ENCODE data around the gene ZNF3. TPM values are rescaled to one million over a fixed set of nuclear protein-coding genes. Genes with fewer than 3 reads are reported as not detected.

The ZNF3 gene
- total RNA-seq, 1 donor from 2014 or later: 39.6 TPM

DNA sequence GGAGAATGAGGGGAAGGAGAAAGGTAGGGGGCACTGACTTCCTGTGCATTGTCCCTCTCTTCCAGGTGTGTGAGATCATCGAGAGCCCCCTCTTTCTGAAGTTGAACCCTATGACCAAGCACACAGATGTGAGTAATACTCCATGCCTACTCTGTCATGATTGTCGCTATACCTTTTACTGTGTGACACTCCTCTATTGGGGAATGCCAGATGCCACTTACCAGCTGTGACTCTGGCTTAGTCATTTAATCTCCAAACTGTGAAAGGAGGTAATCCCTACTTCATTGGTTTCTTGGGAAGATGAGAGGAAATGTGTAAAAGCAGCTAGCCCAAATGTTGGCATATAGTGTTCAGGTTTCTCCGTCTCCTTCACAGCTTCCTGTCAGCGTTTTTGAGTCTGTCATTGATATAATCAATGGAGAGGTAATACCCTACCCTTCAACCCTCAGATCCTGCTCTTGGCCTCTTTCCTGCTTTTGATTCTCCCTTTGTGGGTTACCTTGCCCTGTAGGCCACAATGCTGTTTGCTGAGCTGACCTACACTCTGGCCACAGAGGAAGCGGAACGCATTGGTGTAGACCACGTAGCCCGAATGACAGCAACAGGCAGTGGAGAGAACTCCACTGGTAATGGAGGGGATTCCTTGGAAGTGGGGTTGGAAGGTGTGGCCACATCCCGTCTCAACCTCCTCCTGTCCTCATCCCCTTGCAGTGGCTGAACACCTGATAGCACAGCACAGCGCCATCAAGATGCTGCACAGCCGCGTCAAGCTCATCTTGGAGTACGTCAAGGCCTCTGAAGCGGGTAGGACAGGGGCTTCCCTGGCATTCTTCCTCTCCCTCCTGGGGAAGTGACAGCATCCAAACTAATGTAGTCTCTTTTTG is 9.2 kb upstream of the ZNF3 start:
- Mint-ChIP-seq H3K36me3 (ENCODE audit: low read depth) (peaks cover 65% of the 10 kb centered on the region), H3K27me3 (no peaks in the 10 kb centered on the region), H3K27ac (peak overlapping the region; percentile 37), H3K9me3 (no peaks in the 10 kb centered on the region), H3K4me3 (no peak overlapping the region), H3K4me1 (peaks cover 18% of the 10 kb centered on the region)
- ChIA-PET POLR2A (interaction anchor here (0.8 to 4.7 kb wide), 3 partner anchors 8 to 145 kb away, joined by 3 to 48 read pairs (median 5); partner anchors contain the start of genes AP4M1 and MCM7), CTCF (interaction anchor here (1.1 kb wide), 1 partner anchor 10 kb away, joined by 4 read pairs; the partner anchor contains the start of gene MCM7)
- TF ChIP-seq, protein P1, sequence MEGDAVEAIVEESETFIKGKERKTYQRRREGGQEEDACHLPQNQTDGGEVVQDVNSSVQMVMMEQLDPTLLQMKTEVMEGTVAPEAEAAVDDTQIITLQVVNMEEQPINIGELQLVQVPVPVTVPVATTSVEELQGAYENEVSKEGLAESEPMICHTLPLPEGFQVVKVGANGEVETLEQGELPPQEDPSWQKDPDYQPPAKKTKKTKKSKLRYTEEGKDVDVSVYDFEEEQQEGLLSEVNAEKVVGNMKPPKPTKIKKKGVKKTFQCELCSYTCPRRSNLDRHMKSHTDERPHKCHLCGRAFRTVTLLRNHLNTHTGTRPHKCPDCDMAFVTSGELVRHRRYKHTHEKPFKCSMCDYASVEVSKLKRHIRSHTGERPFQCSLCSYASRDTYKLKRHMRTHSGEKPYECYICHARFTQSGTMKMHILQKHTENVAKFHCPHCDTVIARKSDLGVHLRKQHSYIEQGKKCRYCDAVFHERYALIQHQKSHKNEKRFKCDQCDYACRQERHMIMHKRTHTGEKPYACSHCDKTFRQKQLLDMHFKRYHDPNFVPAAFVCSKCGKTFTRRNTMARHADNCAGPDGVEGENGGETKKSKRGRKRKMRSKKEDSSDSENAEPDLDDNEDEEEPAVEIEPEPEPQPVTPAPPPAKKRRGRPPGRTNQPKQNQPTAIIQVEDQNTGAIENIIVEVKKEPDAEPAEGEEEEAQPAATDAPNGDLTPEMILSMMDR (IDR thresholded peaks at IDR 0.05): no peak
- intact Hi-C loops (cut with micrococcal nuclease): no loop called here
- DNase-seq (no peak), ATAC-seq (ENCODE audit: low read depth) (no peak)

DNA sequence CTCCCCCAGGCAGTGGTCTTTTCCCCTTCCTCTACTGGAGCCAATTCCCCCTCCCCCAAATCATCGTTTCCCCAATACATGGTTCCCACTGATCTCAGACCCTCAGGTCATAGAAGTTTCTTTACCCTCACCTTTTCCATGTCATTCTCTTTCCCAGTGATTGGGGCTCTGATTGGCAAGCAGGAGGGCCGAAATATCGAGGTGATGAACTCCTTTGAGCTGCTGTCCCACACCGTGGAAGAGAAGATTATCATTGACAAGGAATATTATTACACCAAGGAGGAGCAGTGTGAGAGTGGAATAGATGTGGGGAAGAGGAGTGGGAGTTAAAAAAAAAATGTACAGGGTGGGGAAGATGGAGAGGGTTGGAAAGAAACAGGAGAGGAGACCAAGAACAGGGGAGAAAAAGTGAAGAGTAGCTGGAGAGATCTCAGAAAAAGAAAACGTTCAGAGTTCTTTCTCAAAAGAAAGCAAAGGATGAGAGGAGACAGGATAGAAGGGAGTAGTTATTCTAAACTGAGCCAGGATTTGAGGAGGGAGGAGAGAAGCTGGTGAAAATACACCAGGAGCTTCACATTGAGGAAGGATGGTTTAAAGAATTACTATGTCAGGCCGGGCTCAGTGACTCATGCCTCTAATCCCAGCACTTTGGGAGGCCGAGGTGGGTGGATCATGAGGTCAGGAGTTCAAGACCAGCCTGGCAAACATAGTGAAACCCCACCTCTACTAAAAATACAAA is 8.1 kb upstream of the ZNF3 start:
- no peak for ATAC-seq (ENCODE audit: low read depth)
- ChIA-PET CTCF (interaction anchor here (1.1 kb wide), 1 partner anchor 11 kb away, joined by 4 read pairs; the partner anchor contains the start of gene MCM7), POLR2A (interaction anchor here (0.6 to 4.7 kb wide), 6 partner anchors 11 to 152 kb away, joined by 3 to 48 read pairs (median 4); partner anchors contain the start of genes AP4M1, MBLAC1 and MCM7)
- TF ChIP-seq, protein P1 (IDR thresholded peaks at IDR 0.05): no peak
- no peak for DNase-seq
- H3K9me3 Mint-ChIP-seq: no peaks in the 10 kb centered on the region
- intact Hi-C loops (cut with micrococcal nuclease): loop anchor here (10.0 kb wide), 3 partner anchors 585 to 1165 kb away; partner anchors contain the start of genes GNB2 and ZNF789
- no peaks in the 10 kb centered on the region for H3K27me3 Mint-ChIP-seq
- H3K27ac Mint-ChIP-seq: peak overlapping the region; percentile 84
- peaks cover 54% of the 10 kb centered on the region for H3K36me3 Mint-ChIP-seq (ENCODE audit: low read depth)
- peaks cover 18% of the 10 kb centered on the region for H3K4me1 Mint-ChIP-seq
- peak overlapping the region; percentile 89 for H3K4me3 Mint-ChIP-seq

DNA sequence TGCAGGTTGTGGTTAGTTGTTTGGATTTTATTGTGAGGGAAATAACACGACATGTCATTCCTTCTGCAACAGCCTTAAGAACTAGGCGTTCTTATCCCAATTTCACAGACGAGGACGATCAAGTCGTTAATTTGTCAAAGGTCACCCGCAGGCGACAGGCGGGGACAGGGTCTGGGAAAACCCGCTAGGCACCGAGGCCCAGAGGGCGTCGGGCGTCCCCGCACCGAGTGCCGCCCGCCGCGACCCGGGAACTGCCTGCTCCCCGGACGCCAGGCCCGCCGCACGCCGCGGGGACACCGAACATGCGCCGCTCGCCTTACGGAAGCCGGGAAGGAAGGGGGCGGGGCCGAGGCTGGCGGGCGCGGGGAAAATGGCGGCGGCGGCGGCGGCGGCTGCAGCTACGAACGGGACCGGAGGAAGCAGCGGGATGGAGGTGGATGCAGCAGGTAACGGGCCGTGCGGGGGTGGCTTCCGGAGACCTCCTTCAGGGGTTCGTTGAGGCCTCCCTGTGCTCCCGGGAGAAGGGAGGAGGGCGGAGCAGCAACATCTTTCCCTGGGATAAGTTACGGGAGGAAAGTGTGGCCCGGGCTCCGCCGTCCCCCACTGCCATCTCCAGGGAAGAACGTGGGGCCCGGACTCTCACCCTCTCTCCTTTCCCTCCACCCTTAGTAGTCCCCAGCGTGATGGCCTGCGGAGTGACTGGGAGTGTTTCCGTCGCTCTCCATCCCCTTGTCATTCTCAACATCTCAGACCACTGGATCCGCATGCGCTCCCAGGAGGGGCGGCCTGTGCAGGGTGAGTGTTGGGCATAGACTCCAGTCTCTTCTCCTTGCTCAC is 7.3 kb upstream of the ZNF3 start, which contains the start of gene COPS6:
Gene COPS6, plus strand, starts transcription at position 349 of the 837 bp plus-strand sequence. Its CDS starts 22 bp downstream, at position 371.
- peaks cover 46% of the 10 kb centered on the region for H3K36me3 Mint-ChIP-seq (ENCODE audit: low read depth)
- POLR2A ChIA-PET: interaction anchor here (0.6 to 4.7 kb wide), 8 partner anchors 12 to 786 kb away, joined by 3 to 48 read pairs (median 4); partner anchors contain the start of genes AP4M1, FBXO24, LRCH4 and MBLAC1
- DNase-seq: peak; percentile 91
- H3K4me1 Mint-ChIP-seq: peaks cover 18% of the 10 kb centered on the region
- H3K27me3 Mint-ChIP-seq: no peaks in the 10 kb centered on the region
- H3K9me3 Mint-ChIP-seq: no peaks in the 10 kb centered on the region
- CTCF ChIA-PET: no interaction called here
- intact Hi-C loops (cut with micrococcal nuclease): loop anchor here (1.0 to 10.0 kb wide), 4 partner anchors 11 to 1166 kb away; partner anchors contain the start of genes GNB2 and ZNF789
- TF ChIP-seq, protein P1 (IDR thresholded peaks at IDR 0.05): no peak
- peak; percentile 86 for ATAC-seq (ENCODE audit: low read depth)
- H3K4me3 Mint-ChIP-seq: peak within 1 kb of the TSS; percentile 89
- peak within 1 kb of the TSS; percentile 84 for H3K27ac Mint-ChIP-seq

DNA sequence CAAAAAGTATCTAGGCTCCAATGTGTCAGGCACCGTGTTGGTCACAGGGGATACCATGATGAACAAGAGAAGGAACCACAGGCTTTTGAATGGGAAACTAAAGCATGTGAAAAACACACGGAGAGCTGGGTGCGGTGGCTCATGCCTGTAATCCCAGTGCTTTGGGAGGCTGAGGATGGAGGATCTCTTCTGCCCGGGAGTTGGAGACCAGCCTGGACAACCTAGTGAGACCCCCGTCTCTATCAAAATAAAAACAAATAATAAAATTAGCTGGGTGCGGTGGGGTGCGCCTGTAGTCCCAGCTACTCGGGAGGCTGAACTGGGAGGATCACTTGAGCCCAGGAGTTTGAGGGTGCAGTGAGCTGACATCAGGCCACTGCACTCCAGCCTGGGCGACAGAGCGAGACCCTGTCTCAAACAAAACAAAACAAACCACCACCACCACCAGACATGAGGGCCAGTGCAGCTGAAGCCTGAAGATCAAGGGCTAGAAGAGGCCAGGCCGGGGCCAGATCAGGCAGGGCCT is 6.6 kb upstream of the ZNF3 start:
- H3K36me3 Mint-ChIP-seq (ENCODE audit: low read depth): peaks cover 39% of the 10 kb centered on the region
- CTCF ChIA-PET: no interaction called here
- ATAC-seq (ENCODE audit: low read depth) (peak; percentile 22), DNase-seq (no peak)
- POLR2A ChIA-PET: interaction anchor here (0.6 to 4.7 kb wide), 6 partner anchors 12 to 787 kb away, joined by 3 to 48 read pairs (median 4); partner anchors contain the start of genes AP4M1, FBXO24, LRCH4 and MBLAC1
- TF ChIP-seq, protein P1 (IDR thresholded peaks at IDR 0.05): no peak
- H3K4me3 Mint-ChIP-seq: peak overlapping the region; percentile 89
- no peaks in the 10 kb centered on the region for H3K27me3 Mint-ChIP-seq
- H3K9me3 Mint-ChIP-seq: no peaks in the 10 kb centered on the region
- peak overlapping the region; percentile 84 for H3K27ac Mint-ChIP-seq
- intact Hi-C loops (cut with micrococcal nuclease): loop anchor here (1.0 to 10.0 kb wide), 4 partner anchors 12 to 1167 kb away; partner anchors contain the start of genes GNB2 and ZNF789
- H3K4me1 Mint-ChIP-seq: peaks cover 22% of the 10 kb centered on the region

Data from activated B cell treated with CpG ODN at 0.5 μM for 24 hours (primary cell).